HEK293T (cell line): ENCODE measurements around the gene ANKRD13D.

Source experiments
- CTCF ChIA-PET: fragments of 350-600 bp; formaldehyde crosslinking; extraction: SDS; loops from one replicate; lab custom pipeline; 2021; ENCODE audit warnings: antibody characterized with exemption, inconsistent platforms; lab: Yijun Ruan, JAX
- POLR2A ChIA-PET: fragments of 350-600 bp; formaldehyde crosslinking; extraction: SDS; loops from one replicate; lab custom pipeline; 2020; ENCODE audit warnings: antibody characterized with exemption, inconsistent platforms; lab: Yijun Ruan, JAX
- DNase-seq: peaks from one replicate; pipeline ENCODE4 v3.0.0; 2012; ENCODE audit warnings: mixed read lengths; ENCODE audit errors: extremely low spot score
- ARNT ChIP-seq: fragments of 450-650 bp; IDR thresholded peaks from 2 replicates; pipeline ENCODE4 v1.6.1; 2017; ENCODE audit warnings: mild to moderate bottlenecking
- BHLHE40 ChIP-seq: fragments of 450-650 bp; IDR thresholded peaks from 2 replicates; pipeline ENCODE4 v1.6.1; 2016; ENCODE audit warnings: mild to moderate bottlenecking, moderate library complexity, borderline replicate concordance
- CTBP1 ChIP-seq: fragments of 450-650 bp; IDR thresholded peaks from 2 replicates; pipeline ENCODE4 v1.6.1; 2016; ENCODE audit warnings: borderline replicate concordance
- ELF4 ChIP-seq: fragments of 450-650 bp; IDR thresholded peaks from 2 replicates; pipeline ENCODE4 v1.6.1; 2017; ENCODE audit warnings: antibody characterized with exemption
- FOXA1 ChIP-seq: fragments of 450-650 bp; IDR thresholded peaks from 2 replicates; pipeline ENCODE4 v1.6.1; 2016; ENCODE audit warnings: mild to moderate bottlenecking
- FOXK2 ChIP-seq: fragments of 450-650 bp; IDR thresholded peaks from 2 replicates; pipeline ENCODE4 v1.6.1; 2016; ENCODE audit warnings: mild to moderate bottlenecking
- FOXM1 ChIP-seq: fragments of 450-650 bp; IDR thresholded peaks from 2 replicates; pipeline ENCODE4 v1.6.1; 2017; ENCODE audit warnings: mild to moderate bottlenecking, borderline replicate concordance
- HDGF ChIP-seq: fragments of 450-650 bp; IDR thresholded peaks from 2 replicates; pipeline ENCODE4 v1.6.1; 2017; ENCODE audit warnings: antibody characterized with exemption, borderline replicate concordance
- L3MBTL2 ChIP-seq: fragments of 450-650 bp; conservative IDR thresholded peaks from 2 replicates; pipeline ENCODE4 v1.6.1; 2016; ENCODE audit warnings: mild to moderate bottlenecking
- LEF1 ChIP-seq: fragments of 450-650 bp; IDR thresholded peaks from 2 replicates; pipeline ENCODE4 v1.6.1; 2017; ENCODE audit warnings: mild to moderate bottlenecking, borderline replicate concordance
- NFRKB ChIP-seq: fragments of 450-650 bp; IDR thresholded peaks from 2 replicates; pipeline ENCODE4 v1.6.1; 2016; ENCODE audit warnings: mild to moderate bottlenecking, moderate library complexity
- PKNOX1 ChIP-seq: fragments of 450-650 bp; IDR thresholded peaks from 2 replicates; pipeline ENCODE4 v1.6.1; 2016
- SP1 ChIP-seq: fragments of 450-650 bp; IDR thresholded peaks from 2 replicates; pipeline ENCODE4 v1.6.1; 2017
- SUZ12 ChIP-seq: fragments of 450-650 bp; IDR thresholded peaks from 2 replicates; pipeline ENCODE4 v1.6.1; 2016; ENCODE audit warnings: mild to moderate bottlenecking
- TARDBP ChIP-seq: fragments of 450-650 bp; IDR thresholded peaks from 2 replicates; pipeline ENCODE4 v1.6.1; 2016
- ZNF384 ChIP-seq: fragments of 450-650 bp; IDR thresholded peaks from 2 replicates; pipeline ENCODE4 v1.6.1; 2016

The ANKRD13D gene

DNA sequence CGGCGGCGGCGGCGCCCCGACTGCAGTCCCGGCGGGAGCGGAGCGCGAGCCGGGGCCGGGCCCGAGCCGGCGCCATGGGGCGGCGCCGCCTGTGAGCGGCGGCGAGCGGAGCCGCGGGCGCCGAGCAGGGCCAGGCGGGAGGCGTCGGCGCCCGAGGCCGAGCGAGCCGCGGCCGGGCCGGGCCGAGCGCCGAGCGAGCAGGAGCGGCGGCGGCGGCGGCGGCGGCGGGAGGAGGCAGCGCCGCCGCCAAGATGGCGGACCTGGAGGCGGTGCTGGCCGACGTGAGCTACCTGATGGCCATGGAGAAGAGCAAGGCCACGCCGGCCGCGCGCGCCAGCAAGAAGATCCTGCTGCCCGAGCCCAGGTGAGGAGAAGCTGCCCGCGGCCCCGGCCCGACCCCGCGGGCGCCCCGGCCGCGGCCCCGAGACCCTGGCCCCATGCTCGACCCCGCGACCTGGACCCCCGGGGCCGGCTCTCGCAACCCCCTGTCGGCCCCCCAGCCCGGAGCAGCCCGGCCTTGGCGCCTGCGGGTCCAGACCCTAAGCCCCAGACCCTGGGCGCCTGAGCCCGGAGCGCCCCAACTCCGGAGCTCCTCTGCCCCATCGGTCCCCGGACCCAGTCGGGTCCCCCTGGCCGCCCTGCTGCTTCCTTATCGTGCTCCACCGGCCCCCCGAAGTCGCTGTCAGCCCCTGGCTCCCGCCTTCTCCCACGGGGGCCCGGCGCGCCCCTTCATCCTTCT is 22.5 kb upstream of the ANKRD13D start, which contains the start of gene GRK2:
Gene GRK2, plus strand, starts transcription at position 25 of the 739 bp plus-strand sequence. Its CDS starts 227 bp downstream, at position 252.
- ChIA-PET POLR2A (interaction anchor here (0.6 to 1.3 kb wide), 10 partner anchors 13 to 183 kb away, joined by 3 to 9 read pairs (median 3); partner anchors contain the start of genes ANKRD13D and POLD4), CTCF (interaction anchor here (0.7 to 0.9 kb wide), 4 partner anchors 16 to 87 kb away, joined by 3 read pairs; partner anchors contain the start of gene POLD4)
- peak; percentile 78 for DNase-seq
- TF ChIP-seq L3MBTL2 (no peak), FOXA1 (no peak), PKNOX1 (no peak), SP1 (no peak), ELF4 (no peak), LEF1 (no peak)

GRCh38 chr11:67267188-67268080 is 21.7 kb upstream of the ANKRD13D start:
- no peak for DNase-seq
- ChIA-PET CTCF (interaction anchor here (0.7 to 0.9 kb wide), 3 partner anchors 35 to 86 kb away, joined by 3 read pairs; partner anchors contain the start of gene POLD4), POLR2A (interaction anchor here (0.6 to 1.3 kb wide), 8 partner anchors 13 to 184 kb away, joined by 3 to 9 read pairs (median 3); partner anchors contain the start of gene ANKRD13D)
- TF ChIP-seq SP1 (no peak), L3MBTL2 (no peak)

DNA sequence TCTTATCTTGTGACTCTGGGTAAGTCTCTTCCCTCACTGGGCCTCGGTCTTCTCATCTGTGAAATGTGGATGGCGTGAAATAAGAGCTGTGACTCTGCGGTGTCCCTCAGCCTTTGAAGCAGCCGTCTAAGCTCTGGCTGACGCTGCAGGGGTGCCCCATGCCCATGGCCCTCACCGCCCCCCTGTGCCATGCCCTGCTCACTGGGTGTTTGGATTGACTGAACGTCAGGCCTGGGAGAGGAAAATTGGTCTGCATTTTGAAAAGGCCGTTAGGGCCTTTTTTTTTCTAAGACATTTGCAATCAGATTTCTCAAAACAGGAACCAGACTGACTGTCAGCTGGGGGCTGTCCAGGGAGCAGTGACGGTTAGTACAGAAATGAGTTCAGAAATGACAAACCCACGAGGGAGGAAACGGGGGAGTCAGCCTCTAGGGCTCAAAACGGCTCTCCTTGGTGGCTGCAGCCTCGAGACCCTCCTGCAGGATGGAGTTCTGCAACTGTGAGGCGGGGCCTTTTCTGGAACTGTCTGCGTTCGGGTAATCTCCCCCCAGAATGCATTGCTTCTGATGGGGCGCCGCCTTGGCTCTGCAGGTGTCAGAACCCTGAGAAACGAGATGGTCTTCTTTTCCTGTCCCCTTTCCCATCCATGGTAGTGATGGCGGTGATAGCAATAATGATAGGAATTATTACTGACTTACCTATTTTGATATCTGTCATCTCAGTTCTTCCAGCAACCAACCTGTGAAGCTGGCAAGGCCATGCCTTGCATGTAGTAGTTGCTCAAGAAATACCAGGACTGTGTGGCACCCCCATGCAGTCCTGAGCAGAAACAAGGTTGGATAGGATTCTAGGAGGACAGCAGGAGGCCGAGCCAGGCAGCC is 20.8 kb upstream of the ANKRD13D start:
- TF ChIP-seq BHLHE40 (no peak), CTBP1 (no peak), FOXM1 (no peak), HDGF (no peak), TARDBP (no peak), LEF1 (no peak), FOXA1 (no peak), ELF4 (no peak), FOXK2 (no peak), SUZ12 (no peak), L3MBTL2 (no peak), ARNT (no peak), ZNF384 (no peak)
- no peak for DNase-seq
- POLR2A ChIA-PET: no interaction called here
- CTCF ChIA-PET: no interaction called here

GRCh38 chr11:67268962-67269268 is 20.2 kb upstream of the ANKRD13D start:
- POLR2A ChIA-PET: interaction anchor here (0.8 kb wide), 1 partner anchor 14 kb away, joined by 5 read pairs; no protein-coding TSS in a partner anchor
- TF ChIP-seq FOXM1 (no peak), LEF1 (no peak)
- DNase-seq: no peak
- CTCF ChIA-PET: no interaction called here

DNA sequence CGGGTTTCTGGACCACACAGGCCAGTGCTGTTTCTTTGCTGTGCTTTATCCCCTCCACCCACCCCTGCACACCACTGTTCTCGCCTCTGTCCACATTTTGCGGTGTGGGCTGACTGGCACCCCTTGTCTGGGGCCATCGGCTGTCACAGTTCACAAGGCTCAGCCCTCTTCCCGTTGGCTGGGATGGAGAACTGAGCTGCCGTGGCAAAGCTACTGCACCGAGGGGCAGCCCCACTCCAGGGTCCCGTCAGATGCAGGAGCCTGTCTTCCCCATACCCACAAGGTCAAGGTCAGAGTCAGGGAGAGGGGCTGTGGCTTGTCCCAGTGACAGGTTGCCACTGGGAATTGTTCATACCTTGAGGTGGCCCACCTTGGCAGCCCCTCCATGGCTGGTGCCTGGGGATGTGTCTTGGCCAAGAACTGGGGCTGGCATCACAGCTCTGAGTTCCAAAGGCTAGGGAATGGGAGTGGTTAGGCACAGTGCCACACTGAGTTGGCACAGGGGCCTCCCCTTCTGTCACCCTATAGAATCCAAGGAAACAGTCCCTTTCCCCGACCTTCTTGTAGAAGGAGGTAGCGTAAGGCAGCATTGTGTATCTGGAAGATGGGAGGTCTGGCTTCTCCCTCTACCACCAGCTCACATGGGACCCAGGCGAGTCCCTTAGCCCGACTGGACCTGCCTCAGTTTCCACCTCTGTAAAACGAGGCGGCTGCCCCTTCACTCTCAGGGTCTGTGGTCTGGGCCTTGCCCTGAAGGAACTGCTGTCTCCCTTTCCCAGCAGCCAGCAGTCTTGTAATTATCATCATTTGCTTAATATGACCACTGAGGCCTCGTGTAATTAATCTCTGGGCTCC is 19.5 kb upstream of the ANKRD13D start:
- TF ChIP-seq PKNOX1 (no peak), ZNF384 (no peak), NFRKB (no peak), L3MBTL2 (no peak), BHLHE40 (no peak), SP1 (no peak), SUZ12 (no peak)
- ChIA-PET CTCF (no interaction called here), POLR2A (interaction anchor here (0.8 to 1.5 kb wide), 2 partner anchors 13 to 19 kb away, joined by 4 to 5 read pairs; partner anchors contain the start of gene ANKRD13D)
- DNase-seq: no peak
